Measurements from ENCODE around the gene CAMK2D. TPM values are rescaled to one million over a fixed set of nuclear protein-coding genes. Genes with fewer than 3 reads are reported as not detected.

Gene CAMK2D
- total RNA-seq, 1 experiment from 2014 or later = 15.4 TPM

- Histone ChIP-seq H3K27me3 (ENCODE audit: low read length) (no peaks in the 10 kb centered on the region), H3K9ac (ENCODE audit: low read length) (no peak overlapping the region), H3K79me2 (ENCODE audit: low read length) (no peaks in the 10 kb centered on the region), H3K4me1 (ENCODE audit: insufficient read depth, low read length) (no peaks in the 10 kb centered on the region), H3K9me3 (ENCODE audit: low read length) (no peaks in the 10 kb centered on the region), H3K4me2 (ENCODE audit: low read length) (no peak overlapping the region), H2AFZ (ENCODE audit: low read length) (no peak overlapping the region), H3K27ac (ENCODE audit: low read length) (no peak overlapping the region), H3K9me2 (replicated peaks; ENCODE audit: low read length) (no peaks in the 10 kb centered on the region), H3F3A (ENCODE audit: low read length, unreplicated experiment) (no peaks in the 10 kb centered on the region), H4K20me1 (ENCODE audit: low read length) (no peaks in the 10 kb centered on the region), H3K4me3 (ENCODE audit: low read length) (no peak overlapping the region), H3K36me3 (ENCODE audit: low read depth, low read length) (no peaks in the 10 kb centered on the region)
- no peak for DNase-seq
- TF ChIP-seq EZH2phosphoT487 (IDR thresholded peaks at IDR 0.05; ENCODE audit: borderline replicate concordance, low read length) (no peak), EZH2 (IDR thresholded peaks at IDR 0.05; ENCODE audit: low read length, unreplicated experiment) (no peak)
- TF ChIP-seq, protein P1, sequence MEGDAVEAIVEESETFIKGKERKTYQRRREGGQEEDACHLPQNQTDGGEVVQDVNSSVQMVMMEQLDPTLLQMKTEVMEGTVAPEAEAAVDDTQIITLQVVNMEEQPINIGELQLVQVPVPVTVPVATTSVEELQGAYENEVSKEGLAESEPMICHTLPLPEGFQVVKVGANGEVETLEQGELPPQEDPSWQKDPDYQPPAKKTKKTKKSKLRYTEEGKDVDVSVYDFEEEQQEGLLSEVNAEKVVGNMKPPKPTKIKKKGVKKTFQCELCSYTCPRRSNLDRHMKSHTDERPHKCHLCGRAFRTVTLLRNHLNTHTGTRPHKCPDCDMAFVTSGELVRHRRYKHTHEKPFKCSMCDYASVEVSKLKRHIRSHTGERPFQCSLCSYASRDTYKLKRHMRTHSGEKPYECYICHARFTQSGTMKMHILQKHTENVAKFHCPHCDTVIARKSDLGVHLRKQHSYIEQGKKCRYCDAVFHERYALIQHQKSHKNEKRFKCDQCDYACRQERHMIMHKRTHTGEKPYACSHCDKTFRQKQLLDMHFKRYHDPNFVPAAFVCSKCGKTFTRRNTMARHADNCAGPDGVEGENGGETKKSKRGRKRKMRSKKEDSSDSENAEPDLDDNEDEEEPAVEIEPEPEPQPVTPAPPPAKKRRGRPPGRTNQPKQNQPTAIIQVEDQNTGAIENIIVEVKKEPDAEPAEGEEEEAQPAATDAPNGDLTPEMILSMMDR (conservative IDR thresholded peaks at IDR 0.05; ENCODE audit: low read depth, low read length) = no peak
- no peak for ATAC-seq
- intact Hi-C loops (cut with micrococcal nuclease) = no loop called here
- no TSS peak for BruUV-seq (replicated peaks)
- ChIA-PET CTCF (no interaction called here), POLR2A (ENCODE audit: unreplicated experiment) (no interaction called here)
Observed at GRCh38 chr4:113725963-113726362, 35.6 kb downstream of the CAMK2D start.

- no peaks in the 10 kb centered on the region for H3K9me2 ChIP-seq (replicated peaks; ENCODE audit: low read length)
- DNase-seq (no peak), ATAC-seq (no peak)
- H3K9me3 ChIP-seq (ENCODE audit: low read length) = no peaks in the 10 kb centered on the region
- no peak overlapping the region for H3K9ac ChIP-seq (ENCODE audit: low read length)
- no peaks in the 10 kb centered on the region for H4K20me1 ChIP-seq (ENCODE audit: low read length)
- intact Hi-C loops (cut with micrococcal nuclease) = no loop called here
- no peaks in the 10 kb centered on the region for H3K36me3 ChIP-seq (ENCODE audit: low read depth, low read length)
- no peaks in the 10 kb centered on the region for H3K27me3 ChIP-seq (ENCODE audit: low read length)
- no peak overlapping the region for H3K27ac ChIP-seq (ENCODE audit: low read length)
- no TSS peak for BruUV-seq (replicated peaks)
- H3K4me2 ChIP-seq (ENCODE audit: low read length) = no peak overlapping the region
- ChIA-PET POLR2A (ENCODE audit: unreplicated experiment) (no interaction called here), CTCF (no interaction called here)
- H2AFZ ChIP-seq (ENCODE audit: low read length) = no peak overlapping the region
- TF ChIP-seq EZH2phosphoT487 (IDR thresholded peaks at IDR 0.05; ENCODE audit: borderline replicate concordance, low read length) = no peak
- no peak for TF ChIP-seq EZH2 (IDR thresholded peaks at IDR 0.05; ENCODE audit: low read length, unreplicated experiment)
- TF ChIP-seq, protein P1 (conservative IDR thresholded peaks at IDR 0.05; ENCODE audit: low read depth, low read length) = no peak
- no peaks in the 10 kb centered on the region for H3K79me2 ChIP-seq (ENCODE audit: low read length)
- H3K4me1 ChIP-seq (ENCODE audit: insufficient read depth, low read length) = no peaks in the 10 kb centered on the region
- no peak overlapping the region for H3K4me3 ChIP-seq (ENCODE audit: low read length)
- no peaks in the 10 kb centered on the region for H3F3A ChIP-seq (ENCODE audit: low read length, unreplicated experiment)
Observed at GRCh38 chr4:113718252-113718651, 43.3 kb downstream of the CAMK2D start.

DNA sequence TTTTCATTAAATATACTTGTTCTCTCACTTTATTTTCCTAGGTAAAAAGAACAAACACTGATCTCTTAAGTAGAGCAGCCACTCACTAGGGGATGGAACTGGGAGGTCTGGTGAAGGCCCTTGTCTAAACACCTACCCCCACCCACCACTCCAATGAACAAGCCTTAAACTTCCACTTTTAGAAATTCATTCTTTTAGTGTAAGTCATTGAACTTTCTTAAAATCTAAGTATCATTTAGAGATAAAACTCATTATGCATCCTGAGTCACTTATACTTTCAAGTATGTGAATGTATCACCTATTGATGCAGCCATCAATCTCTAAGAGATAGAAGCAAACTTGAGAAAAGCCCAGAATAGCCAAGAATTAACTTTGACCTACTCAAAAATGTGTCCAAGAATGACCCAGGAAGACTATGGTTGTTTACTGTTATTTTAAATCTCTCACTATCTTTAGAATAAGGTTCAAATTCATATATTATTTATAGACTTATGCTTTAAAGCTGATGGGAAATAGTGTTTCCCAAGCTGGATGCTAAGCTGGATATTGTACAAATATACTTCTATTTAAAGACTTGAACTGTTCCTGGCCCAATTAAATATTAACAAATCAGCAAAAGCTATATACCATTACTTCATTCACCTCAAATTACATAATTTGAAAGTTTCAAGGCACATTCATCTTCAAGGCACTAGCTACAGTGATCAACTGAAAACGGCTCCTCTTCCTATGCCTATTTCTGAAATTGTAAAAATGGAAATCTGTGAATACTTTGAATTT is 49.5 kb downstream of the CAMK2D start:
- Histone ChIP-seq H2AFZ (ENCODE audit: low read length) (no peak overlapping the region), H3K9ac (ENCODE audit: low read length) (no peak overlapping the region), H3K27ac (ENCODE audit: low read length) (no peak overlapping the region), H3F3A (ENCODE audit: low read length, unreplicated experiment) (no peaks in the 10 kb centered on the region), H3K4me1 (ENCODE audit: insufficient read depth, low read length) (no peaks in the 10 kb centered on the region), H3K36me3 (ENCODE audit: low read depth, low read length) (no peaks in the 10 kb centered on the region), H3K27me3 (ENCODE audit: low read length) (no peaks in the 10 kb centered on the region), H3K79me2 (ENCODE audit: low read length) (no peaks in the 10 kb centered on the region), H3K4me3 (ENCODE audit: low read length) (no peak overlapping the region), H3K4me2 (ENCODE audit: low read length) (no peak overlapping the region), H3K9me3 (ENCODE audit: low read length) (no peaks in the 10 kb centered on the region), H3K9me2 (replicated peaks; ENCODE audit: low read length) (no peaks in the 10 kb centered on the region), H4K20me1 (ENCODE audit: low read length) (no peaks in the 10 kb centered on the region)
- ChIA-PET CTCF (no interaction called here), POLR2A (ENCODE audit: unreplicated experiment) (no interaction called here)
- ATAC-seq = no peak
- TF ChIP-seq, protein P1 (conservative IDR thresholded peaks at IDR 0.05; ENCODE audit: low read depth, low read length) = no peak
- TF ChIP-seq EZH2 (IDR thresholded peaks at IDR 0.05; ENCODE audit: low read length, unreplicated experiment) = no peak
- TF ChIP-seq EZH2phosphoT487 (IDR thresholded peaks at IDR 0.05; ENCODE audit: borderline replicate concordance, low read length) = no peak
- no TSS peak for BruUV-seq (replicated peaks)
- no peak for DNase-seq
- intact Hi-C loops (cut with micrococcal nuclease) = no loop called here
